Common myeloid progenitor, CD34-positive (primary cell): ENCODE results near the gene ZNF22.

Experiments
- CTCF ChIA-PET: fragments of 350-600 bp; sonication (Branson Sonifier 250); formaldehyde crosslinking; loops from one replicate; lab custom pipeline; 2021; ENCODE audit warnings: antibody characterized with exemption; lab: Charles Lee
- POLR2A ChIA-PET: fragments of 350-600 bp; sonication (Branson Sonifier 250); formaldehyde crosslinking; loops from one replicate; lab custom pipeline; 2021; ENCODE audit warnings: antibody characterized with exemption; lab: Charles Lee
- DNase-seq, 3 donors: peaks; one replicate each; pipeline versions ENCODE4 v3.0.0 to v3.0.0-alpha.2; 2013
- H3K27ac ChIP-seq, 2 experiments: 1 replicate in 1 of 2; 2 replicates in 1 of 2; pipeline ENCODE4 v1.7.0; 2013; ENCODE audit warnings: inconsistent platforms in 2 of 2, low read length in 2 of 2, mild to moderate bottlenecking in 2 of 2, low read depth in 1 of 2, moderate library complexity in 1 of 2; ENCODE audit not compliant: severe bottlenecking in 2 of 2, insufficient read depth in 1 of 2, poor library complexity in 1 of 2
- H3K27me3 ChIP-seq, 5 experiments: replicated peaks in 2 of 5; 1 replicate in 3 of 5; 2 replicates in 2 of 5; pipeline versions ENCODE4 v1.6.1 to v1.7.0; 2013; ENCODE audit warnings: low read length in 4 of 5, mild to moderate bottlenecking in 2 of 5, moderate library complexity in 2 of 5, inconsistent platforms in 1 of 5; ENCODE audit not compliant: insufficient read depth in 5 of 5, control insufficient read depth in 4 of 5
- H3K36me3 ChIP-seq, 4 experiments: 1 replicate in 2 of 4; 2 replicates in 2 of 4; pipeline versions ENCODE4 v1.6.1 to v1.7.0; 2013; ENCODE audit warnings: low read length in 3 of 4, control low read depth in 1 of 4, mild to moderate bottlenecking in 1 of 4; ENCODE audit not compliant: control insufficient read depth in 4 of 4, insufficient read depth in 4 of 4
- H3K4me1 ChIP-seq, 4 experiments: 1 replicate in 3 of 4; 2 replicates in 1 of 4; pipeline versions ENCODE4 v1.6.1 to v1.7.1; 2013; ENCODE audit warnings: low read length in 3 of 4, mild to moderate bottlenecking in 3 of 4, control low read depth in 1 of 4, inconsistent platforms in 1 of 4, moderate library complexity in 1 of 4; ENCODE audit not compliant: control insufficient read depth in 4 of 4, insufficient read depth in 4 of 4; ENCODE audit errors: control extremely low read depth in 1 of 4
- H3K4me3 ChIP-seq, 7 experiments: 1 replicate in 4 of 7; 2 replicates in 3 of 7; pipeline versions ENCODE4 v1.5.1 to v1.7.0; 2013; ENCODE audit warnings: mild to moderate bottlenecking in 7 of 7, low read length in 6 of 7, moderate library complexity in 6 of 7, inconsistent platforms in 2 of 7, low read depth in 2 of 7, control low read depth in 1 of 7; ENCODE audit not compliant: insufficient read depth in 4 of 7, control insufficient read depth in 1 of 7; ENCODE audit errors: extremely low read depth in 1 of 7
- H3K9me3 ChIP-seq, 5 experiments: 1 replicate in 4 of 5; 2 replicates in 1 of 5; pipeline versions ENCODE4 v1.6.1 to v1.7.1; 2013; ENCODE audit warnings: low read length in 4 of 5, mild to moderate bottlenecking in 2 of 5, inconsistent platforms in 1 of 5, low read depth in 1 of 5, moderate library complexity in 1 of 5; ENCODE audit not compliant: control insufficient read depth in 4 of 5, insufficient read depth in 2 of 5; ENCODE audit errors: control extremely low read depth in 1 of 5
- WGBS: methylation state at CpG from one replicate; pipeline ENCODE4 v1.1.5; 2013; ENCODE audit not compliant: insufficient coverage; 5-methylcytosine and 5-hydroxymethylcytosine counted together

Gene ZNF22

GRCh38 chr10:44973323-44974081 lies 27.2 kb upstream of the ZNF22 start:
- WGBS, result 55% methylated on average over 15 of the region's 18 CpGs
- Histone ChIP-seq H3K36me3 (peaks cover 0 to 19% (median 0%) of the 10 kb centered on the region in 4 experiments), H3K27ac (no peak overlapping the region), H3K4me1 (peaks cover 13 to 63% (median 59%) of the 10 kb centered on the region in 4 experiments), H3K27me3 (no peaks in the 10 kb centered on the region), H3K9me3 (no peaks in the 10 kb centered on the region), H3K4me3 (peak overlapping the region in 1 of 7 experiments; percentile 73)
- DNase-seq, result peak in 2 of 3 donors; percentile 28 to 35
- CTCF ChIA-PET, result interaction anchor here (0.8 to 2.6 kb wide), 10 partner anchors 9 to 108 kb away, joined by 3 to 24 read pairs (median 4); no protein-coding TSS in a partner anchor
- POLR2A ChIA-PET, result interaction anchor here (0.8 kb wide), 1 partner anchor 13 kb away, joined by 3 read pairs; no protein-coding TSS in a partner anchor

- H3K27ac ChIP-seq, result no peak overlapping the region
- peak overlapping the region in 4 of 7 experiments; percentile 49 to 73 (median 64) for H3K4me3 ChIP-seq
- no peak for DNase-seq
- peaks cover 0 to 19% (median 0%) of the 10 kb centered on the region in 4 experiments for H3K36me3 ChIP-seq
- no peaks in the 10 kb centered on the region for H3K27me3 ChIP-seq
- CTCF ChIA-PET, result interaction anchor here (0.8 to 2.6 kb wide), 5 partner anchors 10 to 43 kb away, joined by 3 to 24 read pairs (median 4); no protein-coding TSS in a partner anchor
- WGBS, result 56% methylated on average over 3 of the region's 7 CpGs
- POLR2A ChIA-PET, result no interaction called here
- H3K4me1 ChIP-seq, result peaks cover 8 to 63% (median 59%) of the 10 kb centered on the region in 4 experiments
- H3K9me3 ChIP-seq, result no peaks in the 10 kb centered on the region
Observed at GRCh38 chr10:44974082-44974627, 26.6 kb upstream of the ZNF22 start.

GRCh38 chr10:44974628-44975430 lies 25.9 kb upstream of the ZNF22 start:
- Histone ChIP-seq H3K9me3 (no peaks in the 10 kb centered on the region), H3K4me3 (peak overlapping the region in 5 of 7 experiments; percentile 49 to 73 (median 59)), H3K36me3 (peaks cover 0 to 19% (median 0%) of the 10 kb centered on the region in 4 experiments), H3K4me1 (peaks cover 4 to 67% (median 61%) of the 10 kb centered on the region in 4 experiments), H3K27me3 (no peaks in the 10 kb centered on the region), H3K27ac (no peak overlapping the region)
- DNase-seq, result peak in 2 of 3 donors; percentile 61 to 62
- ChIA-PET CTCF (interaction anchor here (0.8 to 2.6 kb wide), 12 partner anchors 8 to 42 kb away, joined by 3 to 29 read pairs (median 8); no protein-coding TSS in a partner anchor), POLR2A (interaction anchor here (1.2 kb wide), 1 partner anchor 37 kb away, joined by 3 read pairs; no protein-coding TSS in a partner anchor)
- 8% methylated on average over 20 of the region's 46 CpGs for WGBS

- 21% methylated on average over 6 of the region's 10 CpGs for WGBS
- Histone ChIP-seq H3K9me3 (no peaks in the 10 kb centered on the region), H3K27ac (no peak overlapping the region), H3K36me3 (peaks cover 0 to 19% (median 0%) of the 10 kb centered on the region in 4 experiments), H3K27me3 (no peaks in the 10 kb centered on the region), H3K4me3 (peak overlapping the region in 4 of 7 experiments; percentile 19 to 97 (median 56)), H3K4me1 (peaks cover 4 to 76% (median 70%) of the 10 kb centered on the region in 4 experiments)
- CTCF ChIA-PET, result interaction anchor here (0.7 to 2.4 kb wide), 9 partner anchors 9 to 47 kb away, joined by 3 to 29 read pairs (median 7); no protein-coding TSS in a partner anchor
- POLR2A ChIA-PET, result interaction anchor here (1.2 kb wide), 1 partner anchor 38 kb away, joined by 3 read pairs; no protein-coding TSS in a partner anchor
- peak in 2 of 3 donors; percentile 66 to 71 for DNase-seq
Observed at GRCh38 chr10:44975431-44976331, 25.0 kb upstream of the ZNF22 start.

- DNase-seq, result no peak
- ChIA-PET POLR2A (no interaction called here), CTCF (interaction anchor here (0.6 to 2.4 kb wide), 11 partner anchors 8 to 48 kb away, joined by 3 to 29 read pairs (median 4); no protein-coding TSS in a partner anchor)
- Histone ChIP-seq H3K4me1 (peaks cover 4 to 85% (median 79%) of the 10 kb centered on the region in 4 experiments), H3K9me3 (no peaks in the 10 kb centered on the region), H3K36me3 (peaks cover 0 to 16% (median 0%) of the 10 kb centered on the region in 4 experiments), H3K27me3 (no peaks in the 10 kb centered on the region), H3K27ac (peak overlapping the region in 1 of 2 experiments; percentile 45), H3K4me3 (peak overlapping the region in 6 of 7 experiments; percentile 18 to 97 (median 74))
- WGBS, result 76% methylated on average over 6 of the region's 9 CpGs
Observed at GRCh38 chr10:44976352-44977198, 24.1 kb upstream of the ZNF22 start.
